H1 (cell line): ENCODE results near the gene ALAS1.

Experiments used
- ATF3 ChIP-seq: IDR thresholded peaks from 2 replicates; pipeline ENCODE4 v1.6.1; 2011; ENCODE audit warnings: low read depth, mild to moderate bottlenecking, low read length; ENCODE audit not compliant: insufficient read depth
- CHD2 ChIP-seq: IDR thresholded peaks from 2 replicates; pipeline ENCODE4 v1.6.1; 2012; ENCODE audit warnings: low read length, improper control_type of control experiment
- CTCF ChIP-seq, 3 experiments: IDR thresholded peaks; 1 replicate in 2 of 3; 2 replicates in 1 of 3; pipeline versions ENCODE4 v1.5.1 to v1.6.1; 2011; ENCODE audit warnings: low read length in 3 of 3, mild to moderate bottlenecking in 3 of 3, inconsistent platforms in 2 of 3, low read depth in 1 of 3, moderate library complexity in 1 of 3; ENCODE audit not compliant: insufficient read depth in 1 of 3; ENCODE audit errors: control extremely low read depth in 1 of 3
- EP300 ChIP-seq, 2 experiments: IDR thresholded peaks; 1 replicate in 1 of 2; 2 replicates in 1 of 2; pipeline ENCODE4 v1.6.1; 2011 to 2012; ENCODE audit warnings: low read depth in 2 of 2, low read length in 2 of 2, mild to moderate bottlenecking in 2 of 2, borderline replicate concordance in 1 of 2, inconsistent platforms in 1 of 2, moderate library complexity in 1 of 2
- EZH2 ChIP-seq: fragments of 200-600 bp; sonication (generic); IDR thresholded peaks from 2 replicates; pipeline ENCODE4 v1.7.1; 2012; ENCODE audit warnings: low read depth, mild to moderate bottlenecking, moderate library complexity, low read length, inconsistent platforms; ENCODE audit not compliant: severe bottlenecking
- MAFK ChIP-seq: IDR thresholded peaks from 2 replicates; pipeline ENCODE4 v1.6.1; 2012; ENCODE audit warnings: low read depth, mild to moderate bottlenecking, improper control_type of control experiment, low read length
- POLR2A ChIP-seq, 2 experiments: IDR thresholded peaks; 1 replicate in 1 of 2; 2 replicates in 1 of 2; pipeline ENCODE4 v1.6.1; 2011; ENCODE audit warnings: low read depth in 2 of 2, low read length in 2 of 2, mild to moderate bottlenecking in 2 of 2; ENCODE audit errors: control extremely low read depth in 1 of 2
- POLR2AphosphoS5 ChIP-seq: IDR thresholded peaks from 2 replicates; pipeline ENCODE4 v1.6.1; 2011; ENCODE audit warnings: low read depth, low read length
- SRF ChIP-seq: IDR thresholded peaks from 2 replicates; pipeline ENCODE4 v1.6.1; 2011; ENCODE audit warnings: mild to moderate bottlenecking, low read depth, low read length, moderate library complexity

- TF ChIP-seq CHD2, result no peak
- TF ChIP-seq POLR2A (IDR thresholded peaks at IDR 0.05; ENCODE audit: control extremely low read depth in 1 of 2, low read depth in 2 of 2, low read length in 2 of 2), result no peak
- no peak for TF ChIP-seq MAFK
- no peak for TF ChIP-seq SRF
- TF ChIP-seq CTCF (IDR thresholded peaks at IDR 0.05; ENCODE audit: control extremely low read depth in 1 of 3, insufficient read depth in 1 of 3, low read depth in 1 of 3, low read length in 3 of 3), result no peak
- no peak for TF ChIP-seq EZH2
- no peak for TF ChIP-seq POLR2AphosphoS5
- TF ChIP-seq ATF3, result no peak
- no peak for TF ChIP-seq EP300 (IDR thresholded peaks at IDR 0.05; ENCODE audit: borderline replicate concordance in 1 of 2, low read depth in 2 of 2, low read length in 2 of 2)
Observed at GRCh38 chr3:52222319-52223221, 24.6 kb downstream of the ALAS1 start.
